Measurements from ENCODE around the gene RAB18. TPM values are rescaled to one million over a fixed set of nuclear protein-coding genes. Genes with fewer than 3 reads are reported as not detected.
"Not testable (repeated sequence)": the region's sequence is repeated elsewhere in the genome, so short reads cannot be mapped to it uniquely, and the experiment has no call there.

RAB18 gene
- polyA plus RNA-seq, 4 donors = 113 to 140 (median 137) TPM

- DNase-seq (ENCODE audit: low read depth in 4 of 4, low spot score in 3 of 4) = no peak
These were observed 552 bp upstream of the RAB18 start for GRCh38 chr10:27503498-27504006.

GRCh38 chr10:27504808-27505460, 830 bp downstream of the RAB18 start:
- DNase-seq (ENCODE audit: low read depth in 4 of 4, low spot score in 3 of 4) = peak in 1 of 4 donors; percentile 26

GRCh38 chr10:27505537-27505936, 1.4 kb downstream of the RAB18 start:
- not testable (repeated sequence) for DNase-seq (ENCODE audit: low read depth in 4 of 4, low spot score in 3 of 4)

GRCh38 chr10:27506280-27506679, 2.2 kb downstream of the RAB18 start:
- DNase-seq (ENCODE audit: low read depth in 4 of 4, low spot score in 3 of 4) = no peak

GRCh38 chr10:27512548-27512947, 8.4 kb downstream of the RAB18 start:
- DNase-seq (ENCODE audit: low read depth in 4 of 4, low spot score in 3 of 4) = no peak

- no peak for DNase-seq (ENCODE audit: low read depth in 4 of 4, low spot score in 3 of 4)
These were observed 9.5 kb downstream of the RAB18 start for GRCh38 chr10:27513451-27514191.

GRCh38 chr10:27514243-27514642, 10.1 kb downstream of the RAB18 start:
- no peak for DNase-seq (ENCODE audit: low read depth in 4 of 4, low spot score in 3 of 4)

GRCh38 chr10:27518261-27518660, 14.2 kb downstream of the RAB18 start:
- no peak for DNase-seq (ENCODE audit: low read depth in 4 of 4, low spot score in 3 of 4)

GRCh38 chr10:27525819-27526218, 21.7 kb downstream of the RAB18 start:
- no peak for DNase-seq (ENCODE audit: low read depth in 4 of 4, low spot score in 3 of 4)

GRCh38 chr10:27526242-27526641, 22.1 kb downstream of the RAB18 start:
- no peak for DNase-seq (ENCODE audit: low read depth in 4 of 4, low spot score in 3 of 4)

- no peak for DNase-seq (ENCODE audit: low read depth in 4 of 4, low spot score in 3 of 4)
These were observed 23.7 kb downstream of the RAB18 start for GRCh38 chr10:27527666-27528295.

GRCh38 chr10:27529010-27529783, 25.1 kb downstream of the RAB18 start:
- DNase-seq (ENCODE audit: low read depth in 4 of 4, low spot score in 3 of 4) = no peak

- no peak for DNase-seq (ENCODE audit: low read depth in 4 of 4, low spot score in 3 of 4)
These were observed 26.4 kb downstream of the RAB18 start for GRCh38 chr10:27530477-27530876.

GRCh38 chr10:27531336-27531847, 27.3 kb downstream of the RAB18 start:
- no peak for DNase-seq (ENCODE audit: low read depth in 4 of 4, low spot score in 3 of 4)

- DNase-seq (ENCODE audit: low read depth in 4 of 4, low spot score in 3 of 4) = no peak
These were observed 30.1 kb downstream of the RAB18 start for GRCh38 chr10:27534161-27534700.

- no peak for DNase-seq (ENCODE audit: low read depth in 4 of 4, low spot score in 3 of 4)
These were observed 31.2 kb downstream of the RAB18 start for GRCh38 chr10:27535317-27535716.

- DNase-seq (ENCODE audit: low read depth in 4 of 4, low spot score in 3 of 4) = no peak
These were observed 32.3 kb downstream of the RAB18 start for GRCh38 chr10:27536437-27536836.

- DNase-seq (ENCODE audit: low read depth in 4 of 4, low spot score in 3 of 4) = no peak
These were observed 33.1 kb downstream of the RAB18 start for GRCh38 chr10:27537166-27537565.

- no peak for DNase-seq (ENCODE audit: low read depth in 4 of 4, low spot score in 3 of 4)
These were observed 33.7 kb downstream of the RAB18 start for GRCh38 chr10:27537787-27538186.

GRCh38 chr10:27540672-27541071, 36.6 kb downstream of the RAB18 start:
- no peak for DNase-seq (ENCODE audit: low read depth in 4 of 4, low spot score in 3 of 4)

All from right renal pelvis (tissue), 4 donors.